ENCODE data around the gene HSPG2. TPM values are rescaled to one million over a fixed set of nuclear protein-coding genes. Genes with fewer than 3 reads are reported as not detected.
A peak's percentile ranks its signal among the peaks of the same experiment; 100 is the strongest.

Gene HSPG2
- total and polyA plus RNA-seq, 10 of the 15 experiments (the other 5 are each of a cell fraction or from before 2014, with no cell fraction given): 0.30 to 3.4 (median 0.73) TPM; not detected in 2

GRCh38 chr1:21783679-21784603 lies 153.2 kb downstream of the HSPG2 start (continued):
- TF ChIP-seq PRDM15 (CRISPR knock-in tag; IDR thresholded peaks at IDR 0.05) (no peak), YY1 (IDR thresholded peaks at IDR 0.05; ENCODE audit: low read depth, low read length) (peak; percentile 87), MLLT1 (IDR thresholded peaks at IDR 0.05) (peak; percentile 54), ZSCAN29 (IDR thresholded peaks at IDR 0.05) (no peak), HCFC1 (IDR thresholded peaks at IDR 0.05; ENCODE audit: low read length) (peak; percentile 100), TBL1XR1 (IDR thresholded peaks at IDR 0.05; ENCODE audit: low read depth, low read length) (peak; percentile 22; the same call in 1 of the 2 replicates), SIX5 (IDR thresholded peaks at IDR 0.05; ENCODE audit: low read depth, low read length, severe bottlenecking) (peak; percentile 100), CREM (IDR thresholded peaks at IDR 0.05; ENCODE audit: low read depth) (no peak), SUZ12 (IDR thresholded peaks at IDR 0.05; ENCODE audit: unreplicated experiment) (peak; percentile 66), ZBED1 (IDR thresholded peaks at IDR 0.05; ENCODE audit: borderline replicate concordance) (no peak), IKZF2 (IDR thresholded peaks at IDR 0.05) (peak in 1 of 2 experiments; percentile 8; a peak in 1 of 4 replicates), NR2F1 (conservative IDR thresholded peaks at IDR 0.05) (0 out of 2 replicates have a peak, but pooled peaks have one; percentile 6), RBBP5 (conservative IDR thresholded peaks at IDR 0.05) (no peak), RAD51 (IDR thresholded peaks at IDR 0.05) (no peak), TARDBP (IDR thresholded peaks at IDR 0.05; ENCODE audit: borderline replicate concordance) (no peak; the same call in 1 of the 2 replicates), RFX5 (IDR thresholded peaks at IDR 0.05; ENCODE audit: low read depth, low read length) (no peak), GATAD2B (conservative IDR thresholded peaks at IDR 0.05; ENCODE audit: low read depth) (no peak), ZBTB40 (IDR thresholded peaks at IDR 0.05; ENCODE audit: borderline replicate concordance) (peak; percentile 30; the same call in 1 of the 2 replicates)

All from GM12878 (cell line).